Common myeloid progenitor, CD34-positive (primary cell): ENCODE data around the gene ITPKB.

ENCODE experiments used
- CTCF ChIA-PET: fragments of 350-600 bp; sonication (Branson Sonifier 250); formaldehyde crosslinking; loops from one replicate; lab custom pipeline; 2021; ENCODE audit warnings: antibody characterized with exemption; lab: Charles Lee
- POLR2A ChIA-PET: fragments of 350-600 bp; sonication (Branson Sonifier 250); formaldehyde crosslinking; loops from one replicate; lab custom pipeline; 2021; ENCODE audit warnings: antibody characterized with exemption; lab: Charles Lee
- DNase-seq, 3 donors: peaks; one replicate each; pipeline versions ENCODE4 v3.0.0 to v3.0.0-alpha.2; 2013
- H3K27ac ChIP-seq, 2 experiments: 1 replicate in 1 of 2; 2 replicates in 1 of 2; pipeline ENCODE4 v1.7.0; 2013; ENCODE audit warnings: inconsistent platforms in 2 of 2, low read length in 2 of 2, mild to moderate bottlenecking in 2 of 2, low read depth in 1 of 2, moderate library complexity in 1 of 2; ENCODE audit not compliant: severe bottlenecking in 2 of 2, insufficient read depth in 1 of 2, poor library complexity in 1 of 2
- H3K27me3 ChIP-seq, 5 experiments: replicated peaks in 2 of 5; 1 replicate in 3 of 5; 2 replicates in 2 of 5; pipeline versions ENCODE4 v1.6.1 to v1.7.0; 2013; ENCODE audit warnings: low read length in 4 of 5, mild to moderate bottlenecking in 2 of 5, moderate library complexity in 2 of 5, inconsistent platforms in 1 of 5; ENCODE audit not compliant: insufficient read depth in 5 of 5, control insufficient read depth in 4 of 5
- H3K36me3 ChIP-seq, 4 experiments: 1 replicate in 2 of 4; 2 replicates in 2 of 4; pipeline versions ENCODE4 v1.6.1 to v1.7.0; 2013; ENCODE audit warnings: low read length in 3 of 4, control low read depth in 1 of 4, mild to moderate bottlenecking in 1 of 4; ENCODE audit not compliant: control insufficient read depth in 4 of 4, insufficient read depth in 4 of 4
- H3K4me1 ChIP-seq, 4 experiments: 1 replicate in 3 of 4; 2 replicates in 1 of 4; pipeline versions ENCODE4 v1.6.1 to v1.7.1; 2013; ENCODE audit warnings: low read length in 3 of 4, mild to moderate bottlenecking in 3 of 4, control low read depth in 1 of 4, inconsistent platforms in 1 of 4, moderate library complexity in 1 of 4; ENCODE audit not compliant: control insufficient read depth in 4 of 4, insufficient read depth in 4 of 4; ENCODE audit errors: control extremely low read depth in 1 of 4
- H3K4me3 ChIP-seq, 7 experiments: 1 replicate in 4 of 7; 2 replicates in 3 of 7; pipeline versions ENCODE4 v1.5.1 to v1.7.0; 2013; ENCODE audit warnings: mild to moderate bottlenecking in 7 of 7, low read length in 6 of 7, moderate library complexity in 6 of 7, inconsistent platforms in 2 of 7, low read depth in 2 of 7, control low read depth in 1 of 7; ENCODE audit not compliant: insufficient read depth in 4 of 7, control insufficient read depth in 1 of 7; ENCODE audit errors: extremely low read depth in 1 of 7
- H3K9me3 ChIP-seq, 5 experiments: 1 replicate in 4 of 5; 2 replicates in 1 of 5; pipeline versions ENCODE4 v1.6.1 to v1.7.1; 2013; ENCODE audit warnings: low read length in 4 of 5, mild to moderate bottlenecking in 2 of 5, inconsistent platforms in 1 of 5, low read depth in 1 of 5, moderate library complexity in 1 of 5; ENCODE audit not compliant: control insufficient read depth in 4 of 5, insufficient read depth in 2 of 5; ENCODE audit errors: control extremely low read depth in 1 of 5
- WGBS: methylation state at CpG from one replicate; pipeline ENCODE4 v1.1.5; 2013; ENCODE audit not compliant: insufficient coverage; 5-methylcytosine and 5-hydroxymethylcytosine counted together

Gene ITPKB

DNA sequence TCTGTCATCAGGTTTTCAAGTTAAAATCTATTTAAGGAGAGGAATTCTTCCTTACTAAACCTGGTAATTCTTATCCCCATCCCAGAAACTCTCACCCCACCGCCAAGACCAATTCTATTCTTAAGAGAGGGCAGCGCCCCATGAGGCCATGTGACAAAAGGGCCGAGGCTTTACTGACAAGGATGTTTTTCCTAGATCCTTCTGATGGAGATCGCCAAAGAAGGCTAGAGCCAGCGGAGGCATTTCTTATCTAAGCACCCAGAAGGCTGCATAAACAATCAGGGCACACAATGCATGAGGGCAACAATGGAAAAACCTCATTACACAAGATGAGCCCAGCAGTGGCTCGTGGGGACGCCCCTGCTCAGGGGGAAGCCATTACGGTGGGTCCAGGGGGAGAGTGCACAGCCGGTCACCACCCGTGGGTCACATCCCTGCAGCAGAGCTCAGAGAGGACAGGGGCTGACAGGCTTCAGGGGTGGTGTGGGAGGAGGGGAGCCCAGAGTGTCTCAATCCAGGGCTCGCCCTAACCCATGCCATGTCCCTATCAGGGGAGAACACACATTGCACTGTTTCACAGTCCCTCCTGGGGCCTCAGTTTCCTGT, 88.7 kb downstream of the ITPKB start:
- Histone ChIP-seq H3K4me3 (no peak overlapping the region), H3K9me3 (no peaks in the 10 kb centered on the region), H3K36me3 (peaks cover 11 to 33% (median 24%) of the 10 kb centered on the region in 4 experiments), H3K4me1 (peaks cover 0 to 55% (median 49%) of the 10 kb centered on the region in 4 experiments), H3K27me3 (no peaks in the 10 kb centered on the region), H3K27ac (no peak overlapping the region)
- DNase-seq = peak in 1 of 3 donors; percentile 47
- ChIA-PET POLR2A (no interaction called here), CTCF (interaction anchor here (0.9 to 4.7 kb wide), 10 partner anchors 8 to 177 kb away, joined by 3 to 21 read pairs (median 5); no protein-coding TSS in a partner anchor)
- WGBS = 68% methylated on average over 6 of the region's 11 CpGs

DNA sequence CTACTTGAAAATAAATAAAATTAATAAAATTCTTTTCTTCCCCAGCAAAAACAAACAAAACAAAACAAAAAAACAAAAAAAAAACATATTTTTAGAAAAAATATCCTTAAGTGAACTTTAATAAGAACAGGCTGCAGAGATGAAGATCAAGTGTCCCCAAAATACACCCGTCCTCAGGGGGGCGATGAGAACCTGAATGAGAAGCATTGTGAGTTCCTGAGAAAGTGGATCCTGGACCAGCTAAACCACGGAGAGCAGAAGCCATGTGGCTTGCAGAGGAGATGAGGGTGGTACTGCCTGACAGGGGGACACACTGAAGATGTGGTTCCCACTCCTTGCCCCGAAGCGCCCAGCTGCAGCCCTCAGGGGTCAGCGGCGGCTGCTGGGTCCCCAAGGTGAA, 89.3 kb downstream of the ITPKB start:
- H3K27ac ChIP-seq = no peak overlapping the region
- H3K4me1 ChIP-seq = peaks cover 0 to 55% (median 49%) of the 10 kb centered on the region in 4 experiments
- no peaks in the 10 kb centered on the region for H3K27me3 ChIP-seq
- ChIA-PET POLR2A (no interaction called here), CTCF (interaction anchor here (0.9 to 4.7 kb wide), 9 partner anchors 8 to 177 kb away, joined by 3 to 21 read pairs (median 5); no protein-coding TSS in a partner anchor)
- no peaks in the 10 kb centered on the region for H3K9me3 ChIP-seq
- peaks cover 11 to 33% (median 24%) of the 10 kb centered on the region in 4 experiments for H3K36me3 ChIP-seq
- no peak overlapping the region for H3K4me3 ChIP-seq
- DNase-seq = peak; percentile 46 to 75 (median 74)
- 83% methylated on average over 5 of the region's 7 CpGs for WGBS

DNA sequence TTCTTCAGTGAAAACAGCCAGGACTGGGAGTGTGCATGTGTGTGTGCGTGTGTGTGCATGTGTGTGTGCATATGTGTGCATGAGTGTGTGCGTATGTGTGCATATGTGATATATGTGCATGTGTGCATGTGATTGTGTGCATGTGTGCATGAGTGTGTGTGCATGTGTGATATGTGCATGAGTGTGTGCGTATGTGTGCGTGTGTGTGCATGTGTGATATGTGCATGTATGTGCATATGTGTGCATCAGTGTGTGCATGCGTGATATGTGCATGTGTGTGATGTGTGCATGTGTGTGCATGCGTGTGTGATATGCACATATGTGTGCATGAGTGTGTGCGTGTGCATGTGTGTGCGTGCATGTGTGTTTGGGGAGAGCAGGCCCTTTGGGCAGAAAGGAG, 89.8 kb downstream of the ITPKB start:
- peaks cover 11 to 33% (median 24%) of the 10 kb centered on the region in 4 experiments for H3K36me3 ChIP-seq
- POLR2A ChIA-PET = no interaction called here

DNA sequence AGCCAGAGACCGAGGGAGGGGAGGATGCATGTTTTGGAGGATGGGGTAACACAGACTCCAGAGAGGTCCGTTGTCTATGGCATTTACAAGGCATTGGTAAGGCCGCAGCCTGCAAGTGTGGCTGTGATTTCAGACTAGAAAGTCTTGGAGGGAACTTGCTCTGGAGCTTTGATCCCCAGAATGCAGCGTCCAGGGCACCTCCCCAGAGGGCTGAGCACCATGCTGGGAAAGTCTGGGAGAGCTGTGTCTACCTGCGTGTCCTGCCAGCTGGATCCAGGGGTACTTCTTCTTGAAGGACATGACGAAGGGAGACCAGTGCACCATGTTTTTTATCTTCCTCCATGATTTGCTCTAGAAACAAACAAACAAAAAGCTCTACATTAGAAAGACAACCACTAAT, 90.7 kb downstream of the ITPKB start:
- Histone ChIP-seq H3K27ac (no peak overlapping the region), H3K4me3 (no peak overlapping the region), H3K27me3 (no peaks in the 10 kb centered on the region), H3K4me1 (peaks cover 3 to 55% (median 49%) of the 10 kb centered on the region in 4 experiments), H3K9me3 (no peaks in the 10 kb centered on the region), H3K36me3 (peaks cover 11 to 33% (median 24%) of the 10 kb centered on the region in 4 experiments)
- no peak for DNase-seq
- ChIA-PET CTCF (interaction anchor here (1.0 to 4.7 kb wide), 7 partner anchors 6 to 56 kb away, joined by 3 to 25 read pairs (median 6); no protein-coding TSS in a partner anchor), POLR2A (no interaction called here)
- WGBS = 100% methylated on average over 3 of the region's 6 CpGs

More for the DNA sequence above, 89.8 kb downstream of the ITPKB start:
- Histone ChIP-seq H3K27me3 (no peaks in the 10 kb centered on the region), H3K4me1 (peaks cover 0 to 55% (median 49%) of the 10 kb centered on the region in 4 experiments), H3K27ac (no peak overlapping the region), H3K9me3 (no peaks in the 10 kb centered on the region), H3K4me3 (no peak overlapping the region)
- CTCF ChIA-PET = interaction anchor here (0.9 to 4.7 kb wide), 9 partner anchors 7 to 55 kb away, joined by 3 to 25 read pairs (median 6); no protein-coding TSS in a partner anchor
- WGBS = 99% methylated on average over 6 of the region's 8 CpGs
- no peak for DNase-seq

DNA sequence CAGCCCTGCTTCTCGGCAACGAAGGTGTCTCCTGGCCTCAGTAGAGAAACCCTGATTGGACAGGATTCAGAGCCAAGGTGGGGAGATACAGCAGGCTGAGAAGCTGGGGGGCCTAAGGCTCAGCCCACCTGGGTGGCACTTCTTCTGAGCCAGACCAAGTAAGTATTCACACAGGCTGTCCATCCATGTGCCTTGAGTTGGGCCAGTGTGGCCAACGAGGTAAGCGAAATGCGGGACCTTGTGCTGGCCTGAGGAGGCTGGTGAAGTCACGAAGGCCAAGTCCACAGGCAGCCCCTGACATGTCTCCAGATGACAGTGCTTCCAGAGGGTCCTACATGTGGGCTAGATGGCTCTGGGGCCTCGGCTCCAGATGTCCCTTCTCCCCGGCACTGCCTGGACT, 91.4 kb downstream of the ITPKB start:
- CTCF ChIA-PET = interaction anchor here (0.8 to 3.8 kb wide), 6 partner anchors 14 to 44 kb away, joined by 3 to 25 read pairs (median 6); no protein-coding TSS in a partner anchor
- no peak for DNase-seq
- Histone ChIP-seq H3K4me3 (no peak overlapping the region), H3K27me3 (no peaks in the 10 kb centered on the region), H3K4me1 (peaks cover 3 to 57% (median 49%) of the 10 kb centered on the region in 4 experiments), H3K9me3 (no peaks in the 10 kb centered on the region), H3K36me3 (peaks cover 11 to 33% (median 24%) of the 10 kb centered on the region in 4 experiments), H3K27ac (no peak overlapping the region)
- 96% methylated on average over 8 of the region's 8 CpGs for WGBS
- POLR2A ChIA-PET = no interaction called here

DNA sequence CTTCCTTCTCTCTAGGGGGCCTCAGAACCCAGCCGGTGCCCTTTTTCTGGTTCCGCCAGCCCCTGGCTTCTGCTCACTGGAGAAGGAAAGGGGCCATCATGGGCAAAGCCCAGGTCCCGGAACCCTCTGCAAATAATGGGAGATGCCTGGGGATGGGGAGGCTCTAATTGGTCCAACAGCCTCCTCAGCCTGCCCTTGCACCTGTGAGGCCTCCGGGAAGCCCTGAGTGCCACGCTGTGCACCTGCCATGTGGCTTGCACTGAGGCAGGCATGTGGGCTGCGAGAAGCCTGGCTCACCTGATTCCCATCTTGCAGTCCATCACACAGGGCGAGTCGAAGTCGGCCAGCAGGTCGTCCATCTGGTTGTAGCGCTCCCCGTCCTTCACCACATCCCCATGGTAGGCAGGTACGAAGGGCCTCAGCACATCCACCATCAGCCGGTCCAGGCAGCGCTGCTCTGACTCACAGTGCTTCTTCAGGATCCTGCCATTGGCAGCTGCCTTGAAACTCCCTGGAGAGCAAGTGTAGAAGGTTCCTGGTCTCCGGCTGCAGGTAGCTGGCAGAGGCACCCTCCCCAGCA, 92.1 kb downstream of the ITPKB start:
- Histone ChIP-seq H3K4me1 (peaks cover 3 to 65% (median 54%) of the 10 kb centered on the region in 4 experiments), H3K9me3 (no peaks in the 10 kb centered on the region), H3K27me3 (no peaks in the 10 kb centered on the region), H3K4me3 (no peak overlapping the region), H3K27ac (no peak overlapping the region), H3K36me3 (peaks cover 11 to 34% (median 25%) of the 10 kb centered on the region in 4 experiments)
- no peak for DNase-seq
- WGBS = 99% methylated on average over 14 of the region's 16 CpGs
- POLR2A ChIA-PET = no interaction called here
- CTCF ChIA-PET = interaction anchor here (0.8 to 3.8 kb wide), 4 partner anchors 12 to 41 kb away, joined by 3 to 25 read pairs (median 10); no protein-coding TSS in a partner anchor
